PC-9 (cell line): ENCODE data around the gene PDE1C.

Experiments used
- CTCF ChIP-seq: fragments of 200-600 bp; sonication (generic); conservative IDR thresholded peaks from 2 replicates; pipeline ENCODE4 v1.6.1; 2017; ENCODE audit warnings: mixed run types, antibody characterized with exemption, mild to moderate bottlenecking, moderate library complexity
- EZH2 ChIP-seq: fragments of 200-600 bp; sonication (generic); IDR thresholded peaks from 2 replicates; pipeline ENCODE4 v1.8.0; 2017; ENCODE audit warnings: antibody characterized with exemption, low read depth

- TF ChIP-seq CTCF (no peak), EZH2 (no peak)
Measured at GRCh38 chr7:31778296-31778695, 291.9 kb downstream of the PDE1C start.
